CD14-positive monocyte (primary cell): ENCODE results near the gene SERPINA12. TPM values are rescaled to one million over a fixed set of nuclear protein-coding genes. Genes with fewer than 3 reads are reported as not detected.
A peak's percentile ranks its signal among the peaks of the same experiment; 100 is the strongest.
"Not testable (repeated sequence)": the region's sequence is repeated elsewhere in the genome, so short reads cannot be mapped to it uniquely, and the experiment has no call there.

Experiments used
- DNase-seq, 3 donors: peaks; one replicate each; pipeline ENCODE4 v3.0.0-alpha.2; 2011 to 2022
- H2AFZ ChIP-seq: 2 replicates; pipeline ENCODE4 v1.6.0; 2012; ENCODE audit warnings: mild to moderate bottlenecking, low read depth, low read length, inconsistent platforms; ENCODE audit not compliant: insufficient read depth, poor library complexity, severe bottlenecking
- H3K27ac ChIP-seq, 2 donors: 1 replicate in 1 of 2; 2 replicates in 1 of 2; pipeline ENCODE4 v1.5.1; 2012 to 2013; ENCODE audit warnings: low read length in 2 of 2, control low read depth in 1 of 2, inconsistent platforms in 1 of 2, low read depth in 1 of 2, mild to moderate bottlenecking in 1 of 2
- H3K27me3 ChIP-seq, 2 donors: one replicate each; pipeline versions ENCODE4 v1.6.0 to v1.6.1; 2011 to 2013; ENCODE audit warnings: low read length in 2 of 2; ENCODE audit not compliant: control insufficient read depth in 2 of 2, insufficient read depth in 2 of 2
- H3K36me3 ChIP-seq, 2 donors: replicated peaks in 1 of 2; 1 replicate in 1 of 2; 2 replicates in 1 of 2; pipeline versions ENCODE4 v1.5.1 to v1.6.1; 2012 to 2013; ENCODE audit warnings: low read length in 2 of 2, control low read depth in 1 of 2, inconsistent platforms in 1 of 2, mild to moderate bottlenecking in 1 of 2; ENCODE audit not compliant: insufficient read depth in 2 of 2, control insufficient read depth in 1 of 2
- H3K4me1 ChIP-seq, 2 donors: 1 replicate in 1 of 2; 2 replicates in 1 of 2; pipeline versions ENCODE4 v1.5.1 to v1.6.1; 2012 to 2013; ENCODE audit warnings: low read length in 2 of 2, control low read depth in 1 of 2, inconsistent platforms in 1 of 2, mild to moderate bottlenecking in 1 of 2, moderate library complexity in 1 of 2; ENCODE audit not compliant: insufficient read depth in 2 of 2, control insufficient read depth in 1 of 2
- H3K4me2 ChIP-seq: replicated peaks from 2 replicates; pipeline ENCODE3; 2012; ENCODE audit warnings: low read length, moderate library complexity, mild to moderate bottlenecking; ENCODE audit not compliant: poor library complexity, severe bottlenecking; ENCODE audit errors: extremely low read depth
- H3K4me3 ChIP-seq, 3 experiments: fragments of 200-600 bp in 1 of 3; sonication (generic) in 1 of 3; replicated peaks in 1 of 3; 1 replicate in 2 of 3; 2 replicates in 1 of 3; pipeline ENCODE4 v1.5.1; 2011 to 2013; ENCODE audit warnings: low read length in 3 of 3, mild to moderate bottlenecking in 3 of 3, control low read depth in 2 of 3, low read depth in 2 of 3, inconsistent platforms in 1 of 3, moderate library complexity in 1 of 3
- H3K79me2 ChIP-seq: 2 replicates; pipeline ENCODE4 v1.6.0; 2012; ENCODE audit warnings: mild to moderate bottlenecking, control low read depth, inconsistent platforms, low read length, moderate library complexity; ENCODE audit not compliant: insufficient read depth
- H3K9ac ChIP-seq: 2 replicates; pipeline ENCODE4 v1.6.0; 2017; ENCODE audit warnings: low read length, mild to moderate bottlenecking; ENCODE audit not compliant: insufficient read depth, poor library complexity, severe bottlenecking
- H3K9me3 ChIP-seq, 2 donors: replicated peaks in 1 of 2; 1 replicate in 1 of 2; 2 replicates in 1 of 2; pipeline versions ENCODE4 v1.5.1 to v1.6.1; 2012 to 2013; ENCODE audit warnings: low read length in 2 of 2, control low read depth in 1 of 2; ENCODE audit not compliant: control insufficient read depth in 1 of 2, insufficient read depth in 1 of 2
- H4K20me1 ChIP-seq: 2 replicates; pipeline ENCODE4 v1.6.0; 2012; ENCODE audit warnings: mild to moderate bottlenecking, low read length, control low read depth, moderate library complexity; ENCODE audit not compliant: insufficient read depth
- H3K27ac Mint-ChIP-seq, 7 donors: one replicate each; pipeline ENCODE4 v1.8.0; 2020; ENCODE audit warnings: mild to moderate bottlenecking in 7 of 7, mixed read lengths in 7 of 7, moderate library complexity in 6 of 7, inconsistent platforms in 2 of 7
- H3K27me3 Mint-ChIP-seq, 3 donors: one replicate each; pipeline ENCODE4 v1.8.0; 2021 to 2022; ENCODE audit warnings: low read depth in 3 of 3, mild to moderate bottlenecking in 3 of 3, mixed read lengths in 3 of 3, moderate library complexity in 3 of 3, inconsistent platforms in 1 of 3
- H3K36me3 Mint-ChIP-seq, 2 donors: one replicate each; pipeline ENCODE4 v1.8.0; 2020; ENCODE audit warnings: mixed read lengths in 2 of 2, inconsistent platforms in 1 of 2, mild to moderate bottlenecking in 1 of 2
- H3K4me1 Mint-ChIP-seq: one replicate; pipeline ENCODE4 v1.8.0; 2020; ENCODE audit warnings: mild to moderate bottlenecking, mixed read lengths
- H3K4me3 Mint-ChIP-seq, 2 donors: one replicate each; pipeline ENCODE4 v1.8.0; 2020; ENCODE audit warnings: mild to moderate bottlenecking in 2 of 2, mixed read lengths in 2 of 2, moderate library complexity in 1 of 2
- H3K9me3 Mint-ChIP-seq, 7 donors: one replicate each; pipeline ENCODE4 v1.8.0; 2020 to 2022; ENCODE audit warnings: mixed read lengths in 7 of 7, mild to moderate bottlenecking in 6 of 7, moderate library complexity in 6 of 7, inconsistent platforms in 2 of 7
- CTCF ChIP-seq: fragments of 200-600 bp; IDR thresholded peaks from one replicate; pipeline ENCODE4 v1.8.0; 2022; ENCODE audit warnings: antibody characterized with exemption, mild to moderate bottlenecking
- WGBS: methylation state at CpG from one replicate; pipeline ENCODE4 v1.1.5; 2013; ENCODE audit warnings: missing lambda C conversion rate; ENCODE audit not compliant: insufficient coverage; 5-methylcytosine and 5-hydroxymethylcytosine counted together
- intact Hi-C, 2 donors: fragments of 100-400 bp; cut with micrococcal nuclease; formaldehyde crosslinking; loops; one replicate each; pipeline versions ENCODE4 v1.15.0 to v1.15.1; 2023
- polyA plus RNA-seq, 3 donors: library from polyadenylated mRNA; depleted of rRNA in 1 of 3; unstranded in 2 of 3; stranded (reverse) in 1 of 3; fragments of 300-500 nt in 2 of 3; fragments of >200 nt in 1 of 3; fragmentation: Illumina TruSeq in 2 of 3; gene quantifications; 1 replicate in 2 of 3; 2 replicates in 1 of 3; pipeline ENCODE4 v1.2.3, GENCODE V29; 2012 to 2021

Gene SERPINA12
- polyA plus RNA-seq, 3 donors, result not detected

GRCh38 chr14:94483729-94484275 is 25.5 kb downstream of the SERPINA12 start:
- Histone ChIP-seq H3K79me2 (no peaks in the 10 kb centered on the region), H3K4me1 (no peaks in the 10 kb centered on the region), H3K9me3 (peaks cover 3 to 6% of the 10 kb centered on the region in 2 donors), H3K9ac (no peak overlapping the region), H3K36me3 (no peaks in the 10 kb centered on the region), H3K4me3 (no peak overlapping the region), H3K4me2 (no peak overlapping the region), H2AFZ (no peak overlapping the region), H3K27ac (no peak overlapping the region), H3K27me3 (peaks cover 0 to 6% of the 10 kb centered on the region in 2 donors), H4K20me1 (no peaks in the 10 kb centered on the region)
- Mint-ChIP-seq H3K4me1 (peaks cover 3% of the 10 kb centered on the region), H3K4me3 (no peak overlapping the region), H3K9me3 (peaks cover 3 to 9% (median 7%) of the 10 kb centered on the region in 7 donors), H3K36me3 (no peaks in the 10 kb centered on the region), H3K27ac (peak overlapping the region in 1 of 7 donors; percentile 54), H3K27me3 (peaks cover 7 to 20% (median 12%) of the 10 kb centered on the region in 3 donors)
- intact Hi-C loops, result no loop called here
- WGBS, result 100% methylated on average over 1 of the region's 7 CpGs
- DNase-seq, result no peak
- no peak for TF ChIP-seq CTCF

- Histone ChIP-seq H3K36me3 (no peaks in the 10 kb centered on the region), H2AFZ (no peak overlapping the region), H3K27ac (no peak overlapping the region), H3K27me3 (peaks cover 0 to 6% of the 10 kb centered on the region in 2 donors), H3K4me2 (no peak overlapping the region), H3K79me2 (no peaks in the 10 kb centered on the region), H3K4me3 (no peak overlapping the region), H4K20me1 (no peaks in the 10 kb centered on the region), H3K9ac (no peak overlapping the region), H3K4me1 (no peaks in the 10 kb centered on the region), H3K9me3 (peaks cover 9 to 10% of the 10 kb centered on the region in 2 donors)
- Mint-ChIP-seq H3K4me3 (no peak overlapping the region), H3K36me3 (no peaks in the 10 kb centered on the region), H3K27ac (no peak overlapping the region), H3K27me3 (peaks cover 7 to 20% (median 12%) of the 10 kb centered on the region in 3 donors), H3K4me1 (peaks cover 3% of the 10 kb centered on the region), H3K9me3 (peaks cover 7 to 16% (median 12%) of the 10 kb centered on the region in 7 donors)
- no peak for DNase-seq
- intact Hi-C loops, result no loop called here
- WGBS, result 96% methylated on average over 6 of the region's 10 CpGs
- TF ChIP-seq CTCF, result no peak
These were observed 26.2 kb downstream of the SERPINA12 start for GRCh38 chr14:94483071-94483451.

GRCh38 chr14:94482132-94483070 is 26.9 kb downstream of the SERPINA12 start:
- H3K9ac ChIP-seq, H2AFZ ChIP-seq, H3K36me3 Mint-ChIP-seq, intact Hi-C loops, H4K20me1 ChIP-seq, H3K4me1 ChIP-seq, DNase-seq, H3K79me2 ChIP-seq, H3K4me3 ChIP-seq, H3K4me1 Mint-ChIP-seq, H3K36me3 ChIP-seq, H3K27ac ChIP-seq, H3K27ac Mint-ChIP-seq, H3K27me3 ChIP-seq, H3K4me2 ChIP-seq, H3K4me3 Mint-ChIP-seq: not testable (repeated sequence)
- H3K27me3 Mint-ChIP-seq, result peaks cover 6 to 18% (median 11%) of the 10 kb centered on the region in 3 donors
- 93% methylated on average over 3 of the region's 10 CpGs for WGBS
- H3K9me3 Mint-ChIP-seq, result peaks cover 9 to 21% (median 16%) of the 10 kb centered on the region in 7 donors
- peaks cover 9 to 17% of the 10 kb centered on the region in 2 donors for H3K9me3 ChIP-seq
